Activated B cell treated with CpG ODN at 0.5 μM for 24 hours (primary cell): Measurements from ENCODE around the gene SPATA25. TPM values are rescaled to one million over a fixed set of nuclear protein-coding genes. Genes with fewer than 3 reads are reported as not detected.
A peak's percentile ranks its signal among the peaks of the same experiment; 100 is the strongest.

Experiments used
- ATAC-seq: fragments of 200-7000 bp; cut with Tn5 transposase; one replicate; pipeline ENCODE4 v1.10.0; 2021; ENCODE audit warnings: low read depth, mild to moderate bottlenecking, moderate library complexity
- CTCF ChIA-PET: fragments of 350-600 bp; sonication (Branson Sonifier 250); formaldehyde crosslinking; loops from one replicate; lab custom pipeline; 2021; ENCODE audit warnings: antibody characterized with exemption; lab: Charles Lee
- POLR2A ChIA-PET: fragments of 350-600 bp; sonication (Branson Sonifier 250); formaldehyde crosslinking; loops from one replicate; lab custom pipeline; 2021; ENCODE audit warnings: antibody characterized with exemption; lab: Charles Lee
- DNase-seq: peaks from one replicate; pipeline ENCODE4 v3.0.0; 2022
- H3K27ac Mint-ChIP-seq: one replicate; pipeline ENCODE4 v1.8.0; 2020; ENCODE audit warnings: mixed read lengths
- H3K27me3 Mint-ChIP-seq: one replicate; pipeline ENCODE4 v1.8.0; 2021; ENCODE audit warnings: mixed read lengths
- H3K36me3 Mint-ChIP-seq: one replicate; pipeline ENCODE4 v1.8.0; 2021; ENCODE audit warnings: low read depth, mixed read lengths
- H3K4me1 Mint-ChIP-seq: one replicate; pipeline ENCODE4 v1.8.0; 2021; ENCODE audit warnings: mixed read lengths
- H3K4me3 Mint-ChIP-seq: one replicate; pipeline ENCODE4 v1.8.0; 2020; ENCODE audit warnings: mild to moderate bottlenecking, mixed read lengths
- H3K9me3 Mint-ChIP-seq: one replicate; pipeline ENCODE4 v1.8.0; 2020; ENCODE audit warnings: mixed read lengths
- intact Hi-C: fragments of 100-400 bp; cut with micrococcal nuclease; formaldehyde crosslinking; loops from one replicate; pipeline ENCODE4 v1.15.1; 2024
- total RNA-seq: library from RNA; stranded (reverse); gene quantifications from 2 replicates; pipeline ENCODE4 v1.2.3, GENCODE V29; 2022
- TF ChIP-seq, protein P1 (sequence below): fragments of 200-600 bp; IDR thresholded peaks from one replicate; pipeline ENCODE4 v1.8.0; 2022; ENCODE audit warnings: antibody characterized with exemption, mild to moderate bottlenecking

SPATA25 gene
- total RNA-seq, 1 donor from 2014 or later, result 0.53 TPM

DNA sequence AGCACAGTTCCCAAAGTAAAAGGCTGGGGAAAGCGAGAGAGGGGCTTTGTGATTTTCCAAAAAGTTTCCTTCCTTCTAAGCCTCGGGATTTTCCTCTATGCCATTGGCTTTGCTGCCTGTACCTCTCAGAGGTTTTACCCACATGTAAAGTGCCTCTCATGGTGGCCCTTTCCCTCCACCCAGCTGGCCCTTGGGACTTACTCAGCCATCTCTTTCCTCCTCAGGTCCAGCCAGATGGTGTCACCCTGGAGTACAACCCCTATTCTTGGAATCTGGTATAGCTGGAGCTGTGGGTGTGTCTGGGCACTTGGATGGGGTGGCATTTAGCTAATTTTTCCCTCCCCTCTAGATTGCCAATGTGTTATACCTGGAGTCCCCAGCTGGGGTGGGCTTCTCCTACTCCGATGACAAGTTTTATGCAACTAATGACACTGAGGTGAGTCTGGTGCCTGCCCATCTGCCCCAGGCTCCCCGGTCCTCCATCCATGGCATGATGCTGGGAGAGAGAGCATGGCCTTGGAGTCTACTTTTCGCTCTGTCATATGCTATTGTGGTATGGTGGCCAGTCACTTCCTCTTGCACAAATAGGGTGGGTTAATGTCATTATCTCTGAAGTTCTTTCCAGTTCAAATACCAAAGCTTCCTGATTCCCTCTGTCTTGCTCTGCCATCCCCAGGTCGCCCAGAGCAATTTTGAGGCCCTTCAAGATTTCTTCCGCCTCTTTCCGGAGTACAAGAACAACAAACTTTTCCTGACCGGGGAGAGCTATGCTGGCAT is 4.8 kb upstream of the SPATA25 start:
- intact Hi-C loops, result loop anchor here (5.0 kb wide), 1 partner anchor 60 kb away; the partner anchor contains the start of gene SNX21
- H3K27ac Mint-ChIP-seq, result peak overlapping the region; percentile 59
- no peaks in the 10 kb centered on the region for H3K9me3 Mint-ChIP-seq
- TF ChIP-seq, protein P1, sequence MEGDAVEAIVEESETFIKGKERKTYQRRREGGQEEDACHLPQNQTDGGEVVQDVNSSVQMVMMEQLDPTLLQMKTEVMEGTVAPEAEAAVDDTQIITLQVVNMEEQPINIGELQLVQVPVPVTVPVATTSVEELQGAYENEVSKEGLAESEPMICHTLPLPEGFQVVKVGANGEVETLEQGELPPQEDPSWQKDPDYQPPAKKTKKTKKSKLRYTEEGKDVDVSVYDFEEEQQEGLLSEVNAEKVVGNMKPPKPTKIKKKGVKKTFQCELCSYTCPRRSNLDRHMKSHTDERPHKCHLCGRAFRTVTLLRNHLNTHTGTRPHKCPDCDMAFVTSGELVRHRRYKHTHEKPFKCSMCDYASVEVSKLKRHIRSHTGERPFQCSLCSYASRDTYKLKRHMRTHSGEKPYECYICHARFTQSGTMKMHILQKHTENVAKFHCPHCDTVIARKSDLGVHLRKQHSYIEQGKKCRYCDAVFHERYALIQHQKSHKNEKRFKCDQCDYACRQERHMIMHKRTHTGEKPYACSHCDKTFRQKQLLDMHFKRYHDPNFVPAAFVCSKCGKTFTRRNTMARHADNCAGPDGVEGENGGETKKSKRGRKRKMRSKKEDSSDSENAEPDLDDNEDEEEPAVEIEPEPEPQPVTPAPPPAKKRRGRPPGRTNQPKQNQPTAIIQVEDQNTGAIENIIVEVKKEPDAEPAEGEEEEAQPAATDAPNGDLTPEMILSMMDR, result no peak
- H3K36me3 Mint-ChIP-seq, result peaks cover 30% of the 10 kb centered on the region
- CTCF ChIA-PET, result interaction anchor here (0.6 to 3.7 kb wide), 3 partner anchors 10 to 93 kb away, joined by 3 to 15 read pairs (median 3); partner anchors contain the start of gene PCIF1
- POLR2A ChIA-PET, result interaction anchor here (1.0 to 5.6 kb wide), 6 partner anchors 11 to 80 kb away, joined by 3 to 84 read pairs (median 5); partner anchors contain the start of genes ACOT8, PCIF1 and ZSWIM1
- DNase-seq, result no peak
- H3K4me3 Mint-ChIP-seq, result peak overlapping the region; percentile 93
- no peaks in the 10 kb centered on the region for H3K27me3 Mint-ChIP-seq
- no peak for ATAC-seq
- H3K4me1 Mint-ChIP-seq, result peaks cover 30% of the 10 kb centered on the region

DNA sequence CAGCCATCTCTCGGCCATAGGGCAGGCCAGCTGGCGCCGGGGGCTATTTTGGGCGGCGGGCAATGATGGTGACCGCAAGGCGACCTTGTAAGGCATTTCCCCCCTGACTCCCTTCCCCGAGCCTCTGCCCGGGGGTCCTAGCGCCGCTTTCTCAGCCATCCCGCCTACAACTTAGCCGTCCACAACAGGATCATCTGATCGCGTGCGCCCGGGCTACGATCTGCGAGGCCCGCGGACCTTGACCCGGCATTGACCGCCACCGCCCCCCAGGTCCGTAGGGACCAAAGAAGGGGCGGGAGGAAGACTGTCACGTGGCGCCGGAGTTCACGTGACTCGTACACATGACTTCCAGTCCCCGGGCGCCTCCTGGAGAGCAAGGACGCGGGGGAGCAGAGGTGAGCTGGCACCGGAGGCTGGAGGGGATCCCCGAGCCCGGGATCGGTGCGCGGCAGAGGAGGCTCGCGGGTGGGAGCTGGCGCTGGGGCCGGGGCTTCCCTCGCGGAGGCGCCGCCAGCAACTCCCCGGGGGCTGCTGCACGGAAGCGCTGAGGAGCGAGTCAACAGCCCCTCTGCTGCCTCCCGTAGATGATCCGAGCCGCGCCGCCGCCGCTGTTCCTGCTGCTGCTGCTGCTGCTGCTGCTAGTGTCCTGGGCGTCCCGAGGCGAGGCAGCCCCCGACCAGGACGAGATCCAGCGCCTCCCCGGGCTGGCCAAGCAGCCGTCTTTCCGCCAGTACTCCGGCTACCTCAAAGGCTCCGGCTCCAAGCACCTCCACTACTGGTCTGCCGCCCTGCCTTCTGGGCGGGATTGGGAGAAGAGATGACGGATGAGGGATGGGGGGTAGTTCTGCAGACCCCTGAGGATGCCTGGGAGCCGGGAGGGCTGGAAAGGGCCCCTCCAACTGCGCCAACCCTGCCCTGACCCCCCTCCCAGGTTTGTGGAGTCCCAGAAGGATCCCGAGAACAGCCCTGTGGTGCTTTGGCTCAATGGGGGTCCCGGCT is 3.9 kb upstream of the SPATA25 start, which contains the start of the genes CTSA and NEURL2:
Gene CTSA (plus strand): TSS at position 351 of the 999 bp plus-strand sequence. CDS start 234 bp downstream, at position 585.
Gene NEURL2 (minus strand): TSS at position 224 of the 999 bp plus-strand sequence. CDS start 217 bp downstream, at position 7.
- TF ChIP-seq, protein P1, result no peak
- H3K27ac Mint-ChIP-seq, result peak within 1 kb of the TSS; percentile 87
- no peaks in the 10 kb centered on the region for H3K27me3 Mint-ChIP-seq
- H3K4me1 Mint-ChIP-seq, result peaks cover 30% of the 10 kb centered on the region
- intact Hi-C loops, result loop anchor here (1.0 to 5.0 kb wide), 7 partner anchors 10 to 80 kb away; partner anchors contain the start of genes ACOT8, SNX21, ZSWIM1 and ZSWIM3
- ChIA-PET CTCF (interaction anchor here (1.1 to 3.7 kb wide), 5 partner anchors 10 to 92 kb away, joined by 3 to 15 read pairs (median 9); partner anchors contain the start of genes PCIF1, ZNF335 and ZSWIM1), POLR2A (interaction anchor here (0.8 to 5.6 kb wide), 10 partner anchors 10 to 81 kb away, joined by 3 to 84 read pairs (median 7); partner anchors contain the start of genes PCIF1 and ZSWIM1)
- H3K36me3 Mint-ChIP-seq, result peaks cover 29% of the 10 kb centered on the region
- H3K4me3 Mint-ChIP-seq, result peak within 1 kb of the TSS; percentile 93
- DNase-seq, result peak; percentile 86
- no peaks in the 10 kb centered on the region for H3K9me3 Mint-ChIP-seq
- ATAC-seq, result peak; percentile 87

DNA sequence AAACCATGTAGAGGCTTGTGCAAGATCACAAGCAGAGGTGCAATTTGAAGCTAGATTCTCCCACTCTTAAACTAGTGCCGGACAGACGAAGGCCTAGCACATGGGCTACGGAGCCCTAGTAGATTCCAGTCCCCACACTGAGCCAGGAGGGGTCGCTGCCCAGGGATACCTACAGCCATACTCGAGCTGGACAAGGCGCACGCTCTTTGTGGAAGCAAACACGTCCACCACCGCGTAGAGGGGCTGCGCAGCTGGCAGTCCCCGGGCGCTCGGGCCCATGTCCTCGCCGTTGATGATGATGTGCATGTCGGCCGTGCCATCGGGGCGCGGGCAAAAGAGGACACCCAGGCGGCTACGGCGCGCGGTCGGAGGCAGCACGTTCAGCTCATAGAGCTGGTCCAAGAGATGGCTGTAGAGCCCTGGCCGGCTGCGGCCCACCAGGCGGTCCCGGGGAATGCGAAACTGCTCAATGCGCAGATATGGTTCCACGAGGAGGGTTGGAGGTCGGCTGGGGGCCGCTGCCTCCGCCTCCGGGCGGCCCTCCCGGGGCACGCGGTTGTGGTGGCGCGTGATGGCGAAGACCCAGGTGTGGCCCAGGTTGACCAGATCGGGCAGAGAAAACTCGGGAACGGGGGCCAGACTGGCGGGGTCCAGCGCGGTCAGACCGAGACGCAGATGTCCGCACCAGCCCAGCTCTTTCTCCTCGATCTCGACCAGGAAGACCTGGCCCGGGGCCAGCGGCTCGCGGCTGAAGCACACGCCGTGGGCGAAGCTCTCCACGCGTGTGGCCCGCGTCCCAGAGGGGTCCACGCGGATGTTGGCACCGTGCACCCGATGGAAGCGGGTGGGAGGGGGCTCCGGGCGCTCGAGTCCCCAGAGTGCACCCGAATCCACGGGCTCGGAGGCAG is 2.9 kb upstream of the SPATA25 start:
- Mint-ChIP-seq H3K4me3 (peak overlapping the region; percentile 93), H3K9me3 (no peaks in the 10 kb centered on the region), H3K4me1 (peaks cover 31% of the 10 kb centered on the region), H3K27ac (peak overlapping the region; percentile 44), H3K36me3 (peaks cover 29% of the 10 kb centered on the region), H3K27me3 (no peaks in the 10 kb centered on the region)
- intact Hi-C loops, result loop anchor here (1.0 to 5.0 kb wide), 2 partner anchors 58 to 73 kb away; partner anchors contain the start of gene SNX21
- POLR2A ChIA-PET, result interaction anchor here (0.6 to 5.6 kb wide), 14 partner anchors 9 to 517 kb away, joined by 3 to 84 read pairs (median 3); partner anchors contain the start of genes PCIF1 and ZSWIM1
- DNase-seq (peak; percentile 39), ATAC-seq (peak; percentile 30)
- CTCF ChIA-PET, result interaction anchor here (0.7 to 3.7 kb wide), 10 partner anchors 9 to 91 kb away, joined by 3 to 15 read pairs (median 4); partner anchors contain the start of genes PCIF1, ZNF335 and ZSWIM1
- TF ChIP-seq, protein P1, result no peak

DNA sequence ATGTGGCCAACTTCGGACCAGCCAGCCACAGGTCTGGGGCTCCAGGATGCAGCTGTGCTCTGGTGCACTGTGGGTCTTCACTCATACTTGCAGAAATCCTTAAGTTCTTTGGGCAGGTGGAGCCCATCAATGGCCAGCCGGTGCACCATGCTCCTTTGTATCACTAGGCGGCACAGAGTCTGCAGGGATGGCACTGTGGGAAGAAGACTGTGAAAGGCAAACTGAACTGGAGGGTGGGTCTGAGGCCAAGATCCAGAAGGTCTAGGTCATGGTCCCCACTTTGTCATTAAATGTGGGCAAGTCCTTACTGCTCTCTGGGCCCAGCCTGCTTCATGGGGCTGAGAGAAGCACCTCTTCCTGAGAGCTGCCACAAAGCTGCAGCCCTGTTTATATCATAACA is 1.3 kb upstream of the SPATA25 start:
- POLR2A ChIA-PET, result interaction anchor here (5.6 kb wide), 1 partner anchor 47 kb away, joined by 84 read pairs; the partner anchor contains the start of gene PCIF1
- DNase-seq (no peak), ATAC-seq (no peak)
- Mint-ChIP-seq H3K27ac (no peak overlapping the region), H3K9me3 (no peaks in the 10 kb centered on the region), H3K4me3 (no peak overlapping the region), H3K27me3 (no peaks in the 10 kb centered on the region), H3K4me1 (peaks cover 36% of the 10 kb centered on the region), H3K36me3 (peaks cover 22% of the 10 kb centered on the region)
- TF ChIP-seq, protein P1, result no peak
- CTCF ChIA-PET, result no interaction called here
- intact Hi-C loops, result no loop called here
